Spleen (tissue), 11 donors: ENCODE results near the gene DENND2D. TPM values are rescaled to one million over a fixed set of nuclear protein-coding genes. Genes with fewer than 3 reads are reported as not detected.

Source experiments
- DNase-seq: peaks from one replicate; pipeline ENCODE4 v3.0.0-alpha.2; 2020
- H3K27ac ChIP-seq, 8 donors: fragments of 200-600 bp; sonication (generic) in 7 of 8; 1 replicate in 4 of 8; 2 replicates in 4 of 8; pipeline versions ENCODE4 v1.5.0 to v1.8.0; 2016 to 2021; ENCODE audit warnings: inconsistent platforms in 4 of 8, mild to moderate bottlenecking in 4 of 8, moderate library complexity in 1 of 8
- H3K27me3 ChIP-seq, 7 donors: fragments of 200-600 bp; sonication (generic) in 6 of 7; replicated peaks in 1 of 7; 1 replicate in 4 of 7; 2 replicates in 3 of 7; pipeline versions ENCODE4 v1.5.0 to v1.8.0; 2016 to 2021; ENCODE audit warnings: inconsistent platforms in 3 of 7, mild to moderate bottlenecking in 1 of 7
- H3K36me3 ChIP-seq, 6 donors: fragments of 200-600 bp; sonication (generic) in 5 of 6; 1 replicate in 4 of 6; 2 replicates in 2 of 6; pipeline versions ENCODE4 v1.5.0 to v1.8.0; 2016 to 2021; ENCODE audit warnings: inconsistent platforms in 2 of 6
- H3K4me1 ChIP-seq, 6 donors: fragments of 200-600 bp; sonication (generic) in 5 of 6; 1 replicate in 3 of 6; 2 replicates in 3 of 6; pipeline versions ENCODE4 v1.5.0 to v1.8.0; 2016 to 2021; ENCODE audit warnings: inconsistent platforms in 3 of 6
- H3K4me3 ChIP-seq, 8 donors: fragments of 200-600 bp; sonication (generic) in 7 of 8; 1 replicate in 4 of 8; 2 replicates in 4 of 8; pipeline versions ENCODE4 v1.5.0 to v1.8.0; 2016 to 2021; ENCODE audit warnings: inconsistent platforms in 4 of 8, mild to moderate bottlenecking in 4 of 8, moderate library complexity in 2 of 8
- H3K9me3 ChIP-seq, 8 donors: fragments of 200-600 bp; sonication (generic) in 7 of 8; 1 replicate in 4 of 8; 2 replicates in 4 of 8; pipeline versions ENCODE4 v1.5.0 to v1.8.0; 2016 to 2021; ENCODE audit warnings: inconsistent platforms in 4 of 8
- CTCF ChIP-seq, 11 experiments: fragments of 200-600 bp in 7 of 11; fragments of 450-650 bp in 4 of 11; sonication (generic) in 4 of 11; IDR thresholded peaks in 8 of 11; conservative IDR thresholded peaks in 3 of 11; 1 replicate in 7 of 11; 2 replicates in 4 of 11; pipeline versions ENCODE4 v1.4.0 to v1.8.0; 2016 to 2021; ENCODE audit warnings: antibody characterized with exemption in 11 of 11, inconsistent platforms in 4 of 11, mild to moderate bottlenecking in 1 of 11
- POLR2A ChIP-seq, 3 donors: fragments of 450-650 bp; IDR thresholded peaks; one replicate each; pipeline ENCODE4 v1.5.1; 2017; ENCODE audit warnings: antibody characterized with exemption in 3 of 3, mild to moderate bottlenecking in 1 of 3
- POLR2AphosphoS5 ChIP-seq, 3 donors: sonication (generic); formaldehyde crosslinking; IDR thresholded peaks; one replicate each; pipeline ENCODE4 v1.5.1; 2017; ENCODE audit warnings: antibody characterized with exemption in 3 of 3
- WGBS, 5 donors: extraction: QIAGEN DNeasy Blood & Tissue Kit in 3 of 5; methylation state at CpG; one replicate each; pipeline versions ENCODE4 v1.1.5 to v1.1.7; 2013 to 2018; 5-methylcytosine and 5-hydroxymethylcytosine counted together
- intact Hi-C: fragments of 100-400 bp; cut with DNase I; formaldehyde crosslinking; loops from one replicate; pipeline ENCODE4 v1.15.0; 2023; ENCODE audit warnings: low total_unique reads
- polyA plus RNA-seq, 3 donors: library from polyadenylated mRNA; stranded (reverse); fragments of 200-250 nt; gene quantifications; one replicate each; pipeline ENCODE4 v1.2.1, GENCODE V29; 2013
- total RNA-seq, 7 donors: library from RNA; depleted of rRNA in 3 of 7; stranded (reverse); fragments of >200 nt in 3 of 7; fragmentation: NEBNext Ultra II Directional in 4 of 7; extraction: Animal tissue kit (Norgen Biotek cat#: 25700) in 4 of 7; gene quantifications; one replicate each; pipeline versions ENCODE4 v1.1.0 to v1.2.1, GENCODE V29; 2016 to 2021
- donor health status: healthy with polysubstance abuse.
- donor health status: DM: no; HTN: no; CAD: no; lungs with moderate emphysema.
- donor health status: DM: no; HTN: no; CAD: no.
- donor health status: Bipolar disorder and iron deficiency.
- donor health status: healthy.
- donor health status: DM: no; HTN: no; CAD: no.
- donor health status: DM: yes; HTN: yes; CAD: no.

The DENND2D gene
- total and polyA plus RNA-seq, 10 donors, result 90.3 to 182 (median 149) TPM

- DNase-seq, result no peak
- peaks cover 0 to 98% (median 57%) of the 10 kb centered on the region in 6 donors for H3K36me3 ChIP-seq
- H3K27me3 ChIP-seq, result no peaks in the 10 kb centered on the region
- H3K4me3 ChIP-seq, result no peak overlapping the region
- H3K27ac ChIP-seq, result peak overlapping the region in 2 of 8 donors; percentile 1 to 50
- intact Hi-C loops, result no loop called here
- TF ChIP-seq POLR2A (IDR thresholded peaks at IDR 0.05) (no peak), POLR2AphosphoS5 (IDR thresholded peaks at IDR 0.05) (no peak), CTCF (IDR thresholded peaks at IDR 0.05 in 8 of 11, conservative IDR thresholded peaks at IDR 0.05 in 3 of 11) (no peak)
- H3K9me3 ChIP-seq, result no peaks in the 10 kb centered on the region
- peaks cover 5 to 65% (median 25%) of the 10 kb centered on the region in 6 donors for H3K4me1 ChIP-seq
Measured at GRCh38 chr1:111179968-111180533, 20.4 kb downstream of the DENND2D start.

GRCh38 chr1:111176678-111177077, 23.8 kb downstream of the DENND2D start:
- Histone ChIP-seq H3K27ac (no peak overlapping the region), H3K9me3 (no peaks in the 10 kb centered on the region), H3K36me3 (peaks cover 0 to 98% (median 42%) of the 10 kb centered on the region in 6 donors), H3K27me3 (no peaks in the 10 kb centered on the region), H3K4me3 (no peak overlapping the region), H3K4me1 (peaks cover 0 to 62% (median 18%) of the 10 kb centered on the region in 6 donors)
- TF ChIP-seq POLR2AphosphoS5 (IDR thresholded peaks at IDR 0.05) (no peak), POLR2A (IDR thresholded peaks at IDR 0.05) (no peak), CTCF (IDR thresholded peaks at IDR 0.05 in 8 of 11, conservative IDR thresholded peaks at IDR 0.05 in 3 of 11) (no peak)
- intact Hi-C loops, result no loop called here
- WGBS, 5 donors, result 38 to 67% (median 56%) methylated on average over 1 of the region's 1 CpG
- DNase-seq, result no peak

- WGBS, 5 donors, result 92 to 94% (median 93%) methylated on average over 3 of the region's 3 CpGs
- DNase-seq, result no peak
- Histone ChIP-seq H3K9me3 (no peaks in the 10 kb centered on the region), H3K27me3 (no peaks in the 10 kb centered on the region), H3K4me3 (no peak overlapping the region), H3K27ac (no peak overlapping the region), H3K36me3 (peaks cover 0 to 98% (median 46%) of the 10 kb centered on the region in 6 donors), H3K4me1 (peaks cover 0 to 68% (median 18%) of the 10 kb centered on the region in 6 donors)
- intact Hi-C loops, result no loop called here
- TF ChIP-seq POLR2AphosphoS5 (IDR thresholded peaks at IDR 0.05) (peak in 1 of 3 donors; percentile 12), POLR2A (IDR thresholded peaks at IDR 0.05) (no peak)
Measured at GRCh38 chr1:111175349-111175748, 25.1 kb downstream of the DENND2D start.

GRCh38 chr1:111174070-111174469, 26.4 kb downstream of the DENND2D start:
- no peak for DNase-seq
- intact Hi-C loops, result no loop called here
- H3K27me3 ChIP-seq, result no peaks in the 10 kb centered on the region
- H3K9me3 ChIP-seq, result no peaks in the 10 kb centered on the region
- H3K27ac ChIP-seq, result no peak overlapping the region
- H3K4me1 ChIP-seq, result peaks cover 0 to 77% (median 23%) of the 10 kb centered on the region in 6 donors
- H3K4me3 ChIP-seq, result no peak overlapping the region
- peaks cover 0 to 100% (median 48%) of the 10 kb centered on the region in 6 donors for H3K36me3 ChIP-seq
- TF ChIP-seq POLR2AphosphoS5 (IDR thresholded peaks at IDR 0.05) (no peak), CTCF (IDR thresholded peaks at IDR 0.05 in 8 of 11, conservative IDR thresholded peaks at IDR 0.05 in 3 of 11) (no peak), POLR2A (IDR thresholded peaks at IDR 0.05) (no peak)
